Chondrocyte (in vitro differentiated cells): ENCODE data around the gene AFF3. TPM values are rescaled to one million over a fixed set of nuclear protein-coding genes. Genes with fewer than 3 reads are reported as not detected.

ENCODE experiments used
- DNase-seq: peaks from one replicate; pipeline ENCODE4 v3.0.0; 2021; ENCODE audit warnings: mixed read lengths, low spot score
- H3K27ac Mint-ChIP-seq: one replicate; pipeline ENCODE4 v1.8.0; 2021; ENCODE audit warnings: mild to moderate bottlenecking, moderate library complexity, mixed read lengths; ENCODE audit not compliant: unreplicated experiment
- H3K27me3 Mint-ChIP-seq: 2 replicates; pipeline ENCODE4 v1.8.0; 2021; ENCODE audit warnings: low read depth, mixed read lengths
- H3K36me3 Mint-ChIP-seq: 2 replicates; pipeline ENCODE4 v1.8.0; 2021; ENCODE audit warnings: low read depth, mixed read lengths
- H3K4me1 Mint-ChIP-seq: 2 replicates; pipeline ENCODE4 v1.8.0; 2021; ENCODE audit warnings: low read depth, mild to moderate bottlenecking, mixed read lengths
- H3K4me3 Mint-ChIP-seq: one replicate; pipeline ENCODE4 v1.8.0; 2021; ENCODE audit warnings: mild to moderate bottlenecking, moderate library complexity, mixed read lengths; ENCODE audit not compliant: unreplicated experiment
- H3K9me3 Mint-ChIP-seq: 2 replicates; pipeline ENCODE4 v1.8.0; 2021; ENCODE audit warnings: low read depth, mixed read lengths
- total RNA-seq: library from RNA; stranded (reverse); gene quantifications from 3 replicates; pipeline ENCODE4 v1.2.1, GENCODE V29; 2021
- TF ChIP-seq, protein P1 (sequence below): fragments of 200-600 bp; sonication (generic); IDR thresholded peaks from 2 replicates; pipeline ENCODE4 v1.5.0; 2021; ENCODE audit warnings: antibody characterized with exemption, mild to moderate bottlenecking, moderate library complexity

The AFF3 gene
- total RNA-seq, 1 donor from 2014 or later = 127 TPM

DNA sequence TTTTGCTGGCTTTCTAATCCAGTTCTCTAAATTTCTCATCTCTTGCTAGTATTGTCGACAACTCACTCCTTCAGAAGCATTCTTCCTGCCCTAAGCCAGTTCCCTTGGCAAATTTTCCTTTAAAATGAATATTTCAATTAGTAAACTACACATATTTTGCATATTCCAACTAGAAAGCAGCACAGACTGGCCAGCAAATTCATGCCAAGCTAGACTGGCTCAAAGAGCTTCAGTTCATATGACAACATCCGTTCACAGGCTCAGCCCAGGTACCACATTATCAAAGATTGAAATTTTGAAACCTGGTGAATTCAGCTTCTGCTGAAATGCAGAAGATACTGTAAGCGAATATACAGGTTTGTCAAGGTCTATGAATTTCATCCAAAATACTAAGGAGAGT is 64.5 kb downstream of the AFF3 start:
- peaks cover 14% of the 10 kb centered on the region for H3K36me3 Mint-ChIP-seq
- H3K9me3 Mint-ChIP-seq = no peaks in the 10 kb centered on the region
- H3K4me3 Mint-ChIP-seq = no peak overlapping the region
- TF ChIP-seq, protein P1, sequence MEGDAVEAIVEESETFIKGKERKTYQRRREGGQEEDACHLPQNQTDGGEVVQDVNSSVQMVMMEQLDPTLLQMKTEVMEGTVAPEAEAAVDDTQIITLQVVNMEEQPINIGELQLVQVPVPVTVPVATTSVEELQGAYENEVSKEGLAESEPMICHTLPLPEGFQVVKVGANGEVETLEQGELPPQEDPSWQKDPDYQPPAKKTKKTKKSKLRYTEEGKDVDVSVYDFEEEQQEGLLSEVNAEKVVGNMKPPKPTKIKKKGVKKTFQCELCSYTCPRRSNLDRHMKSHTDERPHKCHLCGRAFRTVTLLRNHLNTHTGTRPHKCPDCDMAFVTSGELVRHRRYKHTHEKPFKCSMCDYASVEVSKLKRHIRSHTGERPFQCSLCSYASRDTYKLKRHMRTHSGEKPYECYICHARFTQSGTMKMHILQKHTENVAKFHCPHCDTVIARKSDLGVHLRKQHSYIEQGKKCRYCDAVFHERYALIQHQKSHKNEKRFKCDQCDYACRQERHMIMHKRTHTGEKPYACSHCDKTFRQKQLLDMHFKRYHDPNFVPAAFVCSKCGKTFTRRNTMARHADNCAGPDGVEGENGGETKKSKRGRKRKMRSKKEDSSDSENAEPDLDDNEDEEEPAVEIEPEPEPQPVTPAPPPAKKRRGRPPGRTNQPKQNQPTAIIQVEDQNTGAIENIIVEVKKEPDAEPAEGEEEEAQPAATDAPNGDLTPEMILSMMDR = no peak
- DNase-seq = no peak
- H3K27me3 Mint-ChIP-seq = no peaks in the 10 kb centered on the region
- H3K4me1 Mint-ChIP-seq = peaks cover 36% of the 10 kb centered on the region
- H3K27ac Mint-ChIP-seq = no peak overlapping the region

DNA sequence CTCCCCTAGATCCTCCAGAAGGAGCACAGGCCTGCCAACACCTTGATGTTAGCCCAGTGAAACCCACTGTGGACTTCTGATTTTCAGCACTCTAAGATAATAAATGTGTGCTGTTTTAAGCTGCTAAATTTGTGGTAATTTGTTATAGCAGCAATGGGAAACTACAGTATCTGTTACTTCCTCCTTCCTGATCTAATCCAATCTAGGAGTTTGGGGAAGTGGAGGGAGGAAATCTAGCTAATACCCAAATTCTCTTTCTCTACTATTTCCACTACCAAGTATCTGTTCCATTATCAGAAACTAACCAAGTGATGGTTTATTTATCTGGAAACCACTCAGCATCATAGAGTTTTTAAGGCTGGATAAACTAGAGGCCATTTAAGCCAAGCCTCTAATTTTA is 64.9 kb downstream of the AFF3 start:
- no peak overlapping the region for H3K27ac Mint-ChIP-seq
- H3K9me3 Mint-ChIP-seq = no peaks in the 10 kb centered on the region
- peaks cover 36% of the 10 kb centered on the region for H3K4me1 Mint-ChIP-seq
- TF ChIP-seq, protein P1 = no peak
- peaks cover 18% of the 10 kb centered on the region for H3K36me3 Mint-ChIP-seq
- DNase-seq = no peak
- no peak overlapping the region for H3K4me3 Mint-ChIP-seq
- no peaks in the 10 kb centered on the region for H3K27me3 Mint-ChIP-seq

DNA sequence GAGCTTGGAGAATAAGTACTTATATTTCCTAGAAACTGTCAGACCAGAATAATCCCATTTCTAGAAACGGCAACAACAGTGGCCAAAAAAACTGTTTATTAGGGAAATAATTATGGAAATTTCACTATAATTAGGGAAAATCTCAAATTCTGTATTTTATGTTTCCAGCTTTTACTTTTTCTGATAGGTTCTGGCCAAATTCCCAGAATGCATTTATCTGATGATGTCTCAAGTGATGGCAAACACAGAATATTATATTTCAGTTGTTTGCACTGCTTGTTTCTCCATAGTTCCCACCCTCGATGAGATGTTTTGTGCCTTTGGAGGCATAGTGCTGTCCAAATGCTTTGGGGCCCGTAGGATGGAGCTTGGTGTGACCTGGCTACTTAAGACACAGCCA is 66.9 kb downstream of the AFF3 start:
- TF ChIP-seq, protein P1 = no peak
- Mint-ChIP-seq H3K9me3 (no peaks in the 10 kb centered on the region), H3K36me3 (peaks cover 19% of the 10 kb centered on the region), H3K4me1 (peaks cover 34% of the 10 kb centered on the region), H3K4me3 (no peak overlapping the region), H3K27me3 (no peaks in the 10 kb centered on the region), H3K27ac (no peak overlapping the region)
- no peak for DNase-seq

DNA sequence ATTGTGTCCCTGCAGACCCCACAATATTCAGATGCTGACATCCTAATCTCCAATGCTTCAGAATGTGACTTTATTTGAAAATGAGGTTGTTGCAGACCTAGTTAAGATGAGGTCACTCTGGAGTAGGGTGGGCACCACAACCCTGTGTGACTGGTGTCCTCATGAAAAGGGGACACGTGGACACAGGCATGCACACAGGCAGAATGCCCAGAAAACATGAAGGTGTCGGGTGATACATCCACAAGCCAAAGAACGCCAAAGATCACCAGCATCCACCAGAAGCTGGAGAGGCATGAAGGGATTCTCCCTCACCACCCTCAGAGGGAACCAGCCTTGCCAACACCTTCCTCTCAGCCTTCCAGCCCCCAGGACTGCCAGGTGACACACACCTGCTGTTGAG is 69.3 kb downstream of the AFF3 start:
- Mint-ChIP-seq H3K27ac (no peak overlapping the region), H3K36me3 (peaks cover 14% of the 10 kb centered on the region), H3K9me3 (no peaks in the 10 kb centered on the region), H3K4me3 (no peak overlapping the region), H3K27me3 (no peaks in the 10 kb centered on the region), H3K4me1 (peaks cover 48% of the 10 kb centered on the region)
- DNase-seq = no peak
- TF ChIP-seq, protein P1 = no peak

DNA sequence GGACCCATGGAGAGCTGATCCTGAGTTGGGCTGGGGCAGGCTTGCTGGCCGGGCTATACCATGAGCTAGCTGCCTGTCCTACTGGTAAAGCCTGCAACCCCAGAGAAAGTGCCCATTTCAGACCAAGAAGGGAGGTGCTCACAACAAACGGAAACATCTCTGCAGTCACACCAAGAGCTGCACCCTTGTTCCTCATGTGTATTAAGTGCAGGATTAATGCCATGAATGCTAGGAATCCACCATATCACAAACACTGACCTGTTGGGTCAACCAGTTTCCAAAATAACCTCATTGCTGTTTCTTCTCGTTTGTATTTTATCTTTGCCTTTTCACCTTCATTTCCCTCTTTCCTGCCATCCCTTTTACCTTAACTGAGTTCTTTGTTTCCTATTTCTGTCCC is 69.9 kb downstream of the AFF3 start:
- Mint-ChIP-seq H3K27ac (peak overlapping the region; percentile 24), H3K36me3 (peaks cover 14% of the 10 kb centered on the region), H3K9me3 (no peaks in the 10 kb centered on the region), H3K4me1 (peaks cover 54% of the 10 kb centered on the region), H3K4me3 (no peak overlapping the region), H3K27me3 (no peaks in the 10 kb centered on the region)
- DNase-seq = no peak
- TF ChIP-seq, protein P1 = no peak
